Astrocyte (in vitro differentiated cells and primary cell): Measurements from ENCODE around the gene SMPD3. TPM values are rescaled to one million over a fixed set of nuclear protein-coding genes. Genes with fewer than 3 reads are reported as not detected.
A peak's percentile ranks its signal among the peaks of the same experiment; 100 is the strongest.

Experiments used
- DNase-seq: peaks from one replicate; pipeline ENCODE4 v3.0.0-alpha.2; 2010; ENCODE audit warnings: low read depth
- FAIRE-seq: peaks from 2 replicates; lab custom pipeline; 2011; peaks lifted over from hg19 to GRCh38; lab: Jason Lieb, UNC
- H2AFZ ChIP-seq: 2 replicates; pipeline ENCODE4 v1.6.0; 2012; ENCODE audit warnings: low read depth, low read length, inconsistent platforms
- H3K27ac ChIP-seq: 2 replicates; pipeline ENCODE4 v1.5.1; 2011; ENCODE audit warnings: low read depth, low read length, inconsistent platforms
- H3K27me3 ChIP-seq: 2 replicates; pipeline ENCODE4 v1.6.0; 2011; ENCODE audit warnings: low read length, inconsistent platforms; ENCODE audit not compliant: insufficient read depth
- H3K36me3 ChIP-seq: 2 replicates; pipeline ENCODE4 v1.5.1; 2011; ENCODE audit warnings: low read length, inconsistent platforms; ENCODE audit not compliant: insufficient read depth
- H3K4me1 ChIP-seq: 2 replicates; pipeline ENCODE4 v1.5.1; 2011; ENCODE audit warnings: low read length, inconsistent platforms; ENCODE audit not compliant: insufficient read depth
- H3K4me2 ChIP-seq: 2 replicates; pipeline ENCODE4 v1.6.0; 2012; ENCODE audit warnings: low read length, inconsistent platforms
- H3K4me3 ChIP-seq: 2 replicates; pipeline ENCODE4 v1.5.1; 2011; ENCODE audit warnings: low read depth, mild to moderate bottlenecking, low read length, inconsistent platforms; ENCODE audit not compliant: insufficient read depth
- H3K79me2 ChIP-seq: 2 replicates; pipeline ENCODE4 v1.6.0; 2012; ENCODE audit warnings: mild to moderate bottlenecking, low read length, inconsistent platforms; ENCODE audit not compliant: insufficient read depth
- H3K9ac ChIP-seq: 2 replicates; pipeline ENCODE4 v1.6.0; 2012; ENCODE audit warnings: mild to moderate bottlenecking, low read length, inconsistent platforms
- H3K9me3 ChIP-seq: 2 replicates; pipeline ENCODE4 v1.5.1; 2012; ENCODE audit warnings: low read depth, mild to moderate bottlenecking, low read length, inconsistent platforms; ENCODE audit not compliant: insufficient read depth
- H4K20me1 ChIP-seq: 2 replicates; pipeline ENCODE4 v1.6.0; 2012; ENCODE audit warnings: low read length, inconsistent platforms; ENCODE audit not compliant: insufficient read depth
- H3K27ac Mint-ChIP-seq: one replicate; pipeline ENCODE4 v1.8.0; 2021; ENCODE audit warnings: mild to moderate bottlenecking, mixed read lengths; ENCODE audit not compliant: unreplicated experiment
- H3K27me3 Mint-ChIP-seq: one replicate; pipeline ENCODE4 v1.8.0; 2021; ENCODE audit warnings: low read depth, mixed read lengths; ENCODE audit not compliant: unreplicated experiment
- H3K36me3 Mint-ChIP-seq: one replicate; pipeline ENCODE4 v1.8.0; 2021; ENCODE audit warnings: low read depth, mixed read lengths; ENCODE audit not compliant: unreplicated experiment
- H3K4me1 Mint-ChIP-seq: one replicate; pipeline ENCODE4 v1.8.0; 2021; ENCODE audit warnings: low read depth, mixed read lengths; ENCODE audit not compliant: unreplicated experiment
- H3K4me3 Mint-ChIP-seq: one replicate; pipeline ENCODE4 v1.8.0; 2021; ENCODE audit warnings: mild to moderate bottlenecking, moderate library complexity, mixed read lengths; ENCODE audit not compliant: unreplicated experiment
- H3K9me3 Mint-ChIP-seq: one replicate; pipeline ENCODE4 v1.8.0; 2021; ENCODE audit warnings: mild to moderate bottlenecking, mixed read lengths; ENCODE audit not compliant: unreplicated experiment
- EZH2 ChIP-seq: IDR thresholded peaks from 2 replicates; pipeline ENCODE4 v1.6.1; 2012; ENCODE audit warnings: mild to moderate bottlenecking, low read length, inconsistent platforms; ENCODE audit not compliant: insufficient read depth
- total RNA-seq: library from RNA; stranded (reverse); gene quantifications from 2 replicates; pipeline ENCODE4 v1.2.1, GENCODE V29; 2021
- TF ChIP-seq, protein P1 (sequence below): IDR thresholded peaks from 2 replicates; pipeline ENCODE4 v1.5.1; 2011; ENCODE audit warnings: low read depth, mild to moderate bottlenecking, inconsistent platforms, low read length, moderate library complexity; ENCODE audit not compliant: insufficient read depth

The SMPD3 gene
- total RNA-seq, 1 donor from 2014 or later, result 0.25 TPM

DNA sequence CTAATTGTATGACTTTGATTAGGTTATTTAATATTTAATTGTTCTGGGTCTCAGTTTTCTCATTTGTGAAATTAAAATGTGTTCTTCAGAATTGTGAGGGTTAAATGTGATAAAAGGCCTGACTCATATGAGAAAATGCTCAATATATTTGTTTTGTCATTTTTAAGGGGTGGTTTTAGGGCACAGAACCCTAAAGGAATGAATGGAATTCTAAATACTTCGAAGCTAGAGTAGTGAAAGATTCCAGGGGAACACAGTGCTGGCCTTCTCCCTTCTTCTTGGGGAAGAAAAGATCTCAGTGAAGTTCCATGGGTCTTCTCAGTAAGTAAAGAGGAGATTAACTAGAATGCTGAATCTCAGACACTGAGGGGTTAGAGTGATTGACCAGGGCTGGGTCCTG is 3.9 kb upstream of the SMPD3 start:
- no peak for DNase-seq
- Histone ChIP-seq H4K20me1 (peaks cover 6% of the 10 kb centered on the region), H3K9me3 (no peaks in the 10 kb centered on the region), H3K4me2 (no peak overlapping the region), H3K27ac (no peak overlapping the region), H2AFZ (no peak overlapping the region), H3K79me2 (no peaks in the 10 kb centered on the region), H3K27me3 (peaks cover 5% of the 10 kb centered on the region), H3K9ac (no peak overlapping the region), H3K4me1 (peaks cover 7% of the 10 kb centered on the region), H3K4me3 (no peak overlapping the region), H3K36me3 (no peaks in the 10 kb centered on the region)
- FAIRE-seq, result no peak
- Mint-ChIP-seq H3K4me1 (peaks cover 22% of the 10 kb centered on the region), H3K27me3 (peaks cover 6% of the 10 kb centered on the region), H3K9me3 (peaks cover 2% of the 10 kb centered on the region), H3K36me3 (no peaks in the 10 kb centered on the region), H3K27ac (no peak overlapping the region), H3K4me3 (no peak overlapping the region)
- TF ChIP-seq, protein P1, sequence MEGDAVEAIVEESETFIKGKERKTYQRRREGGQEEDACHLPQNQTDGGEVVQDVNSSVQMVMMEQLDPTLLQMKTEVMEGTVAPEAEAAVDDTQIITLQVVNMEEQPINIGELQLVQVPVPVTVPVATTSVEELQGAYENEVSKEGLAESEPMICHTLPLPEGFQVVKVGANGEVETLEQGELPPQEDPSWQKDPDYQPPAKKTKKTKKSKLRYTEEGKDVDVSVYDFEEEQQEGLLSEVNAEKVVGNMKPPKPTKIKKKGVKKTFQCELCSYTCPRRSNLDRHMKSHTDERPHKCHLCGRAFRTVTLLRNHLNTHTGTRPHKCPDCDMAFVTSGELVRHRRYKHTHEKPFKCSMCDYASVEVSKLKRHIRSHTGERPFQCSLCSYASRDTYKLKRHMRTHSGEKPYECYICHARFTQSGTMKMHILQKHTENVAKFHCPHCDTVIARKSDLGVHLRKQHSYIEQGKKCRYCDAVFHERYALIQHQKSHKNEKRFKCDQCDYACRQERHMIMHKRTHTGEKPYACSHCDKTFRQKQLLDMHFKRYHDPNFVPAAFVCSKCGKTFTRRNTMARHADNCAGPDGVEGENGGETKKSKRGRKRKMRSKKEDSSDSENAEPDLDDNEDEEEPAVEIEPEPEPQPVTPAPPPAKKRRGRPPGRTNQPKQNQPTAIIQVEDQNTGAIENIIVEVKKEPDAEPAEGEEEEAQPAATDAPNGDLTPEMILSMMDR, result no peak
- TF ChIP-seq EZH2, result no peak

- Histone ChIP-seq H3K9ac (no peak overlapping the region), H3K9me3 (no peaks in the 10 kb centered on the region), H3K79me2 (no peaks in the 10 kb centered on the region), H3K4me2 (no peak overlapping the region), H3K4me1 (peaks cover 7% of the 10 kb centered on the region), H3K27ac (no peak overlapping the region), H3K4me3 (no peak overlapping the region), H3K27me3 (peaks cover 8% of the 10 kb centered on the region), H3K36me3 (no peaks in the 10 kb centered on the region), H2AFZ (no peak overlapping the region), H4K20me1 (peaks cover 6% of the 10 kb centered on the region)
- Mint-ChIP-seq H3K36me3 (no peaks in the 10 kb centered on the region), H3K4me1 (peaks cover 22% of the 10 kb centered on the region), H3K9me3 (peaks cover 2% of the 10 kb centered on the region), H3K4me3 (no peak overlapping the region), H3K27ac (no peak overlapping the region), H3K27me3 (peaks cover 6% of the 10 kb centered on the region)
- DNase-seq (no peak), FAIRE-seq (no peak)
- TF ChIP-seq, protein P1, result no peak
- no peak for TF ChIP-seq EZH2
These were observed 3.4 kb upstream of the SMPD3 start for GRCh38 chr16:68451676-68452075.

DNA sequence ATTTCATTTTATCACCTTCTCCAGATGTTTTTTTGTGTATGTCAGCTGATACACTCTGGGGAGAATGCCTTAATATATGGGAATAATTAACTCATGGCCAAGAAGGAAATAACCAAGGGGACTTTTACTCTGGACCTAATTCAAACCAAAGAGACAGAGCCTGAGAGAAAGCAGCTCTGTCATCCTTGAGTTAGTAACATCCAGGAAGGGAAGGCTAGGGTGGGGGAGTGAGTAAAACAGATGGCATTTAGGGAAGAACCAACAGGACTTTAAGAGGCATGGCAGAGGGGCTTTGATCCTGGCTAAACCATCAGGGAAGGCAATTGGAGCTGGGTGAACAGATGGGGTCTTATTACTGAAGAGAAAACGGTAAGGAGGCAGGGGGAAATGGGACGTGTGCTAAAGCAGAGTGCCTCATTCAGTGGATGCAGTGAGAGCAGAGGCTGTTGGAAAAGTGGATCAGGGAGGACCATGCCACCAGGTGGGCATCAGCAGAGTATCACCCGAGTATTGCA is 2.5 kb upstream of the SMPD3 start:
- TF ChIP-seq EZH2, result no peak
- TF ChIP-seq, protein P1, result no peak
- Mint-ChIP-seq H3K4me1 (peaks cover 22% of the 10 kb centered on the region), H3K9me3 (peaks cover 2% of the 10 kb centered on the region), H3K36me3 (no peaks in the 10 kb centered on the region), H3K27ac (no peak overlapping the region), H3K27me3 (peaks cover 15% of the 10 kb centered on the region), H3K4me3 (peak overlapping the region; percentile 74)
- peaks cover 7% of the 10 kb centered on the region for H3K4me1 ChIP-seq
- no peak overlapping the region for H3K4me2 ChIP-seq
- no peaks in the 10 kb centered on the region for H3K79me2 ChIP-seq
- FAIRE-seq, result no peak
- no peaks in the 10 kb centered on the region for H3K36me3 ChIP-seq
- H3K9me3 ChIP-seq, result no peaks in the 10 kb centered on the region
- H2AFZ ChIP-seq, result no peak overlapping the region
- no peak overlapping the region for H3K9ac ChIP-seq
- H3K27ac ChIP-seq, result no peak overlapping the region
- H3K27me3 ChIP-seq, result peaks cover 17% of the 10 kb centered on the region
- H4K20me1 ChIP-seq, result peaks cover 6% of the 10 kb centered on the region
- DNase-seq, result no peak
- H3K4me3 ChIP-seq, result no peak overlapping the region
